Neural cell (in vitro differentiated cells): ENCODE measurements around the gene GMEB2.

ENCODE experiments used
- CTCF ChIP-seq: fragments of 450-650 bp; IDR thresholded peaks from 2 replicates; pipeline ENCODE4 v1.5.1; 2014; ENCODE audit warnings: antibody characterized with exemption, mild to moderate bottlenecking, moderate library complexity; ENCODE audit not compliant: poor library complexity, severe bottlenecking
- EP300 ChIP-seq: fragments of 450-650 bp; conservative IDR thresholded peaks from 2 replicates; pipeline ENCODE4 v1.6.1; 2014; ENCODE audit warnings: antibody characterized with exemption, mild to moderate bottlenecking, moderate library complexity; ENCODE audit not compliant: poor library complexity, severe bottlenecking
- EZH2 ChIP-seq: fragments of 200-600, 300-800 bp; shearing (Covaris generic), sonication (generic); IDR thresholded peaks from 2 replicates; pipeline ENCODE4 v1.6.1; 2014; ENCODE audit warnings: antibody characterized with exemption, low read length, borderline replicate concordance, mild to moderate bottlenecking; ENCODE audit not compliant: insufficient read depth, poor library complexity, severe bottlenecking
- MXI1 ChIP-seq: fragments of 450-650 bp; conservative IDR thresholded peaks from 2 replicates; pipeline ENCODE4 v1.6.1; 2014; ENCODE audit warnings: antibody characterized with exemption, mild to moderate bottlenecking; ENCODE audit not compliant: poor library complexity, severe bottlenecking
- POLR2AphosphoS5 ChIP-seq: IDR thresholded peaks from 2 replicates; pipeline ENCODE4 v1.6.1; 2012
- RAD21 ChIP-seq: fragments of 450-650 bp; conservative IDR thresholded peaks from 2 replicates; pipeline ENCODE4 v1.6.1; 2014; ENCODE audit warnings: antibody characterized with exemption, mild to moderate bottlenecking, moderate library complexity
- REST ChIP-seq: IDR thresholded peaks from 2 replicates; pipeline ENCODE4 v1.6.1; 2012; ENCODE audit warnings: borderline replicate concordance
- SMC3 ChIP-seq: fragments of 450-650 bp; conservative IDR thresholded peaks from 2 replicates; pipeline ENCODE4 v1.6.1; 2014; ENCODE audit warnings: antibody characterized with exemption, mild to moderate bottlenecking, moderate library complexity; ENCODE audit not compliant: poor library complexity
- TAF1 ChIP-seq: IDR thresholded peaks from 2 replicates; pipeline ENCODE4 v1.6.1; 2012; ENCODE audit warnings: low read depth

- no peak for TF ChIP-seq CTCF
- TF ChIP-seq MXI1: no peak
- TF ChIP-seq POLR2AphosphoS5: no peak
- no peak for TF ChIP-seq EP300
- no peak for TF ChIP-seq REST
- no peak for TF ChIP-seq EZH2
- no peak for TF ChIP-seq TAF1
- TF ChIP-seq RAD21: no peak
- TF ChIP-seq SMC3: no peak
Observed at GRCh38 chr20:63664143-63664851, 37.4 kb upstream of the GMEB2 start.
